GM12801 (cell line): ENCODE measurements around the gene HS6ST2.

Source experiments
- CTCF ChIP-seq: IDR thresholded peaks from one replicate; pipeline ENCODE4 v1.5.1; 2011; ENCODE audit warnings: control low read depth; ENCODE audit not compliant: insufficient read length; ENCODE audit errors: extremely low read depth

Gene HS6ST2

GRCh38 chrX:132757066-132757623 lies 201.3 kb downstream of the HS6ST2 start:
- TF ChIP-seq CTCF, result no peak

GRCh38 chrX:132756439-132756838 lies 202.0 kb downstream of the HS6ST2 start:
- no peak for TF ChIP-seq CTCF

- TF ChIP-seq CTCF, result no peak
Observed at GRCh38 chrX:132751063-132751690, 207.3 kb downstream of the HS6ST2 start.

- no peak for TF ChIP-seq CTCF
Observed at GRCh38 chrX:132750331-132751062, 207.9 kb downstream of the HS6ST2 start.

- no peak for TF ChIP-seq CTCF
Observed at GRCh38 chrX:132749406-132749805, 209.0 kb downstream of the HS6ST2 start.

- no peak for TF ChIP-seq CTCF
Observed at GRCh38 chrX:132748909-132749308, 209.5 kb downstream of the HS6ST2 start.

- TF ChIP-seq CTCF, result no peak
Observed at GRCh38 chrX:132748268-132748667, 210.2 kb downstream of the HS6ST2 start.
